ENCODE results near the gene LEMD3.
A peak's percentile ranks its signal among the peaks of the same experiment; 100 is the strongest.

DNA sequence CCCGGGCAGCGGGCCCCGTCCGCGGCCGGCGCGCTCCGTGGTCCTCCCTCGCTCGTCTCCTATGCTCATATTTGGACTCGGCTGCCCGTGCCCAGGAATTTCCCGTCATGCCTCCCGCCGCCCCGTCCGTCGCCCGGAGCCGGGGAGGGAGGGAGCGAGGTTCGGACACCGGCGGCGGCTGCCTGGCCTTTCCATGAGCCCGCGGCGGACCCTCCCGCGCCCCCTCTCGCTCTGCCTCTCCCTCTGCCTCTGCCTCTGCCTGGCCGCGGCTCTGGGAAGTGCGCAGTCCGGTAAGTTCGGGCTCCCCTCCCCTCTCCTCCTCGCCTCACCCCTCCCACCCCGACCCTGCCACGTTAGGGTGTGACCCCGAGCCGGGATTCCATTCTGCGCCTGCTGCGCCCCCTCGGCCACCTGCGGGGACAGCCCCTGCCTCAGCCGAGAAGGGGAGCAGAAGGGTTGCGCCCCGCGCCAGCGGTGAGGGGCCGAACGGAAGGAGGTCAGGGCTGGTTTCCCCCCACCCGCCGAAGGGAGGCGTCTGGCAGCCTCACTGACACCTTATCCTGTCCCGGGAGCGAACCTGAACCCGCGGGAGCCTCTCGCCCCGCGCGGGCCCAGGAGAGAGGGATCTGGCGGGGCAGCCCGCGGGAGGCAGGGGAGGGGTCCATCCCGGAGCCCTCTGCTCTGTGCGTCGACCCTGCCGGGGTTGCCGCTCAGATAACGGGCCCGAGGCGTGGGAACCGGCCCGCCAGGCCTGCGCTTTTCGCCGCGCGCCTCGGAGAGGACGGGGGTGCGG lies 109.4 kb downstream of the LEMD3 start, which contains the start of gene MSRB3:
- TF ChIP-seq, protein P1, sequence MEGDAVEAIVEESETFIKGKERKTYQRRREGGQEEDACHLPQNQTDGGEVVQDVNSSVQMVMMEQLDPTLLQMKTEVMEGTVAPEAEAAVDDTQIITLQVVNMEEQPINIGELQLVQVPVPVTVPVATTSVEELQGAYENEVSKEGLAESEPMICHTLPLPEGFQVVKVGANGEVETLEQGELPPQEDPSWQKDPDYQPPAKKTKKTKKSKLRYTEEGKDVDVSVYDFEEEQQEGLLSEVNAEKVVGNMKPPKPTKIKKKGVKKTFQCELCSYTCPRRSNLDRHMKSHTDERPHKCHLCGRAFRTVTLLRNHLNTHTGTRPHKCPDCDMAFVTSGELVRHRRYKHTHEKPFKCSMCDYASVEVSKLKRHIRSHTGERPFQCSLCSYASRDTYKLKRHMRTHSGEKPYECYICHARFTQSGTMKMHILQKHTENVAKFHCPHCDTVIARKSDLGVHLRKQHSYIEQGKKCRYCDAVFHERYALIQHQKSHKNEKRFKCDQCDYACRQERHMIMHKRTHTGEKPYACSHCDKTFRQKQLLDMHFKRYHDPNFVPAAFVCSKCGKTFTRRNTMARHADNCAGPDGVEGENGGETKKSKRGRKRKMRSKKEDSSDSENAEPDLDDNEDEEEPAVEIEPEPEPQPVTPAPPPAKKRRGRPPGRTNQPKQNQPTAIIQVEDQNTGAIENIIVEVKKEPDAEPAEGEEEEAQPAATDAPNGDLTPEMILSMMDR (optimal IDR thresholded peaks at IDR 0.05 in 1 of 3, IDR thresholded peaks at IDR 0.05 in 1 of 3, conservative IDR thresholded peaks at IDR 0.05 in 1 of 3; ENCODE audit: extremely low read depth in 1 of 3, insufficient read depth in 2 of 3, low read length in 3 of 3) = peak in 2 of 3 experiments; percentile 25 to 31
- no peak for TF ChIP-seq EZH2 (IDR thresholded peaks at IDR 0.05; ENCODE audit: low read length)
